Nucleus accumbens (tissue), 56 donors: ENCODE data around the gene LEP.
A peak's percentile ranks its signal among the peaks of the same experiment; 100 is the strongest.

Experiments
- DNase-seq, 56 donors: peaks; one replicate each; lab custom pipeline; 2025; lab: John Stamatoyannopoulos, UW

The LEP gene

DNA sequence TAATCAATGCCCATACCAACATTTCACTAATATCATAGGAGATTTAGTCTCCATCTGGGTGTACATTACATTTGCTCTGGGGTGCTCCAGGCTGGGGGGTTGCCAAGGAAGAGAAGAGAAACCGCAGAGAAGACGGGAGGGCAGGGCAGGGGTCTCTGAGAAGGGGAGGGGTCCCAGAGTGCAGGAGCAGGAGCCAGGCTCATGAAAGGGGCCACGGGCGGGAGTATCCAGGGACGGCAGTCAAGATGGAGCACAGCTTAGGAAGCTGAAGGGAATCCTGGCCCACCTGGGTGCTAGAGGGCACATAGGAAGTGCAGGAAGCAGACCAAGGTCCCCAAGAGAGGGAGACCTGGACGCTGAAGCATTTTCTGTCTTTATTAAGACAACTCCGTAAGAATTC is 2.2 kb downstream of the LEP start:
- no peak for DNase-seq

DNA sequence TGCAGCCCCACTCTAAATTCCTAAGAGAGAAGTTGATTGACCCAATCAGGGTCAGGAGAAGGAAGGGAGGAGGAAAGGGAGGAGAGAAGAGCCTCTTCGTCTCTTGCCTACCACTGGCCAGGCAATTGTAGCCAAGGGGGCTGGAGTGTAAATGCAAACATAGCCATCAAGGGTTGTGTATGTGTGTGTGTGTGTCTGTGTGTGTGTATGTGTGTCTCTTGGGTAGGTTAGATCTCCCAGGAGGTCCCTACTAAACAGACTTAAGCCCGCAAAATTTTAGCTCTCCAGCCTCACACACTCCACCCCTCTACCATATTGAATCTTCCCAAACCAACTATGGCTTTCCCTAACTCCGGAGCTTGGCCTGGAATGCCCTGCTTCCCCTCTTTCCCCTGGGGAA is 3.8 kb downstream of the LEP start:
- no peak for DNase-seq

DNA sequence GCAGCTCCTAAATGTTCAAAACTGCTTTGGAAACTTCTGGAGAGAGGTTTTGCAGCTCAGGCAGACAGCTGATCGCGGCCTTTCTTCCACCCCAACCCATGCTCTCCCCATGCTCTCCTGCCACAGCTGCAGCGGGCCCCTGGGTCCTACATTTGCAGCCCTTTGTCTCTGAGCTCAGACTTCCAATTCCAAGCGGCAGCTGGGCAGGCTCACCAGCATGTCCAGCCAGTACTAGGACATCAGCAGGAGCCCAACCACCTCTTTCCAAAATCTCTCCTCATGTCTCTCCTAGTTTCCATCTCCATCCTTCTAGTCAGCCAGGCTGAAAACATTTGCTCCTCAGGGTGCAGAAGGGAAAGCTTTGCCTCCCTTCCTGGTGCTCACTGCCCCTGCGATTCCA is 6.0 kb downstream of the LEP start:
- DNase-seq: no peak

DNA sequence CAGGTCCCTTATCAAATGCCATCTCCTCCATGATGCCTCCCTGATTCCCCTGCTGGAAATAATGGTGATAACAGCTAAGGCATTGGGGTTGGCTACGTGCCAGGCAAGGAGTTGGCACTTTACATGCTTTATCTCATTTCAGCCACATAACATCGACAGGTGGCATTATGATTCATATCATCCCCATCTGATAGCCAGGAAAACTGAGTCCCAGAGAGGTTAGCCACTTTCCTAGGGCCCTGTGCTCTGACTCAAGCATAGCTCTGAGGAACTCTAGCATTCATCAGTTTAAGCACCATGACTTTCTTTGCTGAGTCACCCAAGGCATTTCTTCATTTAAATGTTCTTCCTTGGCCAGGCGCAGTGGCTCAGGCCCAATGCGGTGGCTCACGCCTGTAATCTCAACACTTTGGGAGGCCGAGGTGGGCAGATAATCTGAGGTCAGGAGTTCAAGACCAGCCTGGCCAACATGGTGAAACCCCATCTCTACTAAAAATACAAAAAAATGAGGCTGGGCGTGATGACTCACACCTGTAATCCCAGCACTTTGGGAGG is 6.6 kb downstream of the LEP start:
- no peak for DNase-seq

DNA sequence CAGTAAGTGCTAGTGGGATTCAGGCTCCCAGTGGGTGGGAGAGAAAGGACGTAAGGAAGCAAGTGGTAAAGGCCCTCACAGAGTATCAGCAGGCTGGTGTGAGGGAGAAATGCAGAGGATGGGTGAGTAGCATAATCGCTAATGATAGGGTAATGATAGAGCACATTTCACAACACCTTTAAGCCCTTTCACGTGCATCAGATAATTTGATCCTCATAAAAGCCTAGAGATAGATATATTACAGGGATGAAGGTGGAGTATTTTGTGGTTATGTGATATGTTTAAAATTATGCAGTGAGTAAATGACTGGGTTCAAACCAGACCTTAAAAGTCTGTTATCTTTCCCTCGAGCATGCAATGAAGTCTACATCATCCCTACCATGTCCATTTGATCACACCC is 10.3 kb downstream of the LEP start:
- no peak for DNase-seq

DNA sequence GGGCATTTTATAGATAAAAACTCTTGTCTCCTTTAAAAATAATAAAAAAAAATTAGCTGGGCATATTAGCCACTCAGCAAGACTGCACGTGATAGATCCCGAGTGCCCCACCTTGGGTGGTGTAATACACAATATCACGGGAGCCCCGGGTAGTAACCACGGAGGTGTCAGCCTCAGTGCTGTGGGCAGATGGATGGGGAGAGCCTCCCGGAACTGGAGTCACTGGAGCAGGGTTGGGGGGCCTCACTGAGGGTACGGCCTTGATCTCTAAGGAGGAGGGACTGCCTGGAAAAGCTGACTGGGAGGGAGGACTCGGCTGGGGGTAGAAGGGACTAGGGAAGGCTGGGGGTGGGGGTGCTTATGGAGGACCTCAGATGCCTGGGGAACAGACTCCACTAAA is 12.6 kb downstream of the LEP start:
- no peak for DNase-seq

DNA sequence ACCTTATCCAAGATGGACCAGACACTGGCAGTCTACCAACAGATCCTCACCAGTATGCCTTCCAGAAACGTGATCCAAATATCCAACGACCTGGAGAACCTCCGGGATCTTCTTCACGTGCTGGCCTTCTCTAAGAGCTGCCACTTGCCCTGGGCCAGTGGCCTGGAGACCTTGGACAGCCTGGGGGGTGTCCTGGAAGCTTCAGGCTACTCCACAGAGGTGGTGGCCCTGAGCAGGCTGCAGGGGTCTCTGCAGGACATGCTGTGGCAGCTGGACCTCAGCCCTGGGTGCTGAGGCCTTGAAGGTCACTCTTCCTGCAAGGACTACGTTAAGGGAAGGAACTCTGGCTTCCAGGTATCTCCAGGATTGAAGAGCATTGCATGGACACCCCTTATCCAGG is 13.4 kb downstream of the LEP start:
- DNase-seq: no peak

DNA sequence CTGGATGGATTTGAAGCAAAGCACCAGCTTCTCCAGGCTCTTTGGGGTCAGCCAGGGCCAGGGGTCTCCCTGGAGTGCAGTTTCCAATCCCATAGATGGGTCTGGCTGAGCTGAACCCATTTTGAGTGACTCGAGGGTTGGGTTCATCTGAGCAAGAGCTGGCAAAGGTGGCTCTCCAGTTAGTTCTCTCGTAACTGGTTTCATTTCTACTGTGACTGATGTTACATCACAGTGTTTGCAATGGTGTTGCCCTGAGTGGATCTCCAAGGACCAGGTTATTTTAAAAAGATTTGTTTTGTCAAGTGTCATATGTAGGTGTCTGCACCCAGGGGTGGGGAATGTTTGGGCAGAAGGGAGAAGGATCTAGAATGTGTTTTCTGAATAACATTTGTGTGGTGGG is 14.2 kb downstream of the LEP start:
- no peak for DNase-seq

DNA sequence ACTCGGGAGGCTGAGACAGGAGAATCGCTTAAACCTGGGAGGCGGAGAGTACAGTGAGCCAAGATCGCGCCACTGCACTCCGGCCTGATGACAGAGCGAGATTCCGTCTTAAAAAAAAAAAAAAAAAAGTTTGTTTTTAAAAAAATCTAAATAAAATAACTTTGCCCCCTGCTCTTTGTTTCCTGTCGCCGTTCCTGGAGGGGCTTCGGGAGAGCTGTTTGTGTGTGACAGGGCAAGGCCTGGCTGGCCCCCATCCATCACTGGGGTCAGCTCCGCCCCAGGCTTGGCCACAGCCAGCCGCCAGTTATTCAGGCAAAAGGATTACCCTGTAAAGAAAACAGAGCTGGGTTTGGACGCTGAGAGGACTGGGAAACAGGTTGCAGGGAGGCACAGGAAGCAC is 16.4 kb downstream of the LEP start:
- DNase-seq: no peak

DNA sequence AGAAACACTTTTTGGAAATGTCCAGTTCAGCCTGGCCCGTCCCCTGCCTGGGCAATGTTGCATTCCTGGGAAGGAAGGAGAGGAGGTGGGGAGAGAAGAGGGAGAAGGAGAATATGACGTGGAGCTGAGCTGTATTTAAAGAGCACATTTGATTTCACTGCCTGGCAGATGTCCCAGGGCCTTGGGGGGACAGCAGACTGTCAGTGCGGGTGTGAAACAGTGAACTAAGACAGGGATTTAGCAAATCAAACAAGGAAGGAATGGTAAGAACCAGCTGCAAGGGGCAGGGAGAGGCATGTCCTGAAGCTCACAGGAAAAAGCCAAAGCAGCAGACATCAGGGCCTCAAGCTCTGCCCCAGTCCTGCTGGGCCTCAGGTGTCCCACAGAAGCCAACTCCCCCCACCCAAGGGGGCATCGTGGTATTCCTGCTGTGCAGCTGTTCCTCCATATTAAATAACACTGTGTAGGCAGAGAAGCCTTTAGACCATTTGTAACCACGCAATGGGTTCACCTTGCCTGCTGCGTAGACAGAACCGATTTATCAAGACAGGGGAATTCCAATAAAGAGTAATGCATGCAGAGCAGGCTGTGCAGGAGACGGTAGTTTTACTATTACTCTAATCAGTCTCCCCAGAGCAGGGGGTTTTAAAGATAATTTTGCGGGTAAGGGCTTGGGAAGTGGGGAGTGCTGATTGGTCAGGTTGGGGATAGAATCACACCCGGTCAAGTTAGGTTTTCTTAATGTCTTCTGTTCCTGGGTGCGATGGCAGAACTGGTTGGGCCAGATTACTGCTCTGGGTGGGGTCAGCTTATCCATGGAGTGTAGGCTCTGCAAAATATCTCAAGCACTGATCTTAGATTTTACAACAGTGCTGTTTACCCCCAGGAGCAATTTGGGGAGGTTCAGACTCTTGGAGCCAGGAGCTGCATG is 18.3 kb downstream of the LEP start:
- DNase-seq: no peak

DNA sequence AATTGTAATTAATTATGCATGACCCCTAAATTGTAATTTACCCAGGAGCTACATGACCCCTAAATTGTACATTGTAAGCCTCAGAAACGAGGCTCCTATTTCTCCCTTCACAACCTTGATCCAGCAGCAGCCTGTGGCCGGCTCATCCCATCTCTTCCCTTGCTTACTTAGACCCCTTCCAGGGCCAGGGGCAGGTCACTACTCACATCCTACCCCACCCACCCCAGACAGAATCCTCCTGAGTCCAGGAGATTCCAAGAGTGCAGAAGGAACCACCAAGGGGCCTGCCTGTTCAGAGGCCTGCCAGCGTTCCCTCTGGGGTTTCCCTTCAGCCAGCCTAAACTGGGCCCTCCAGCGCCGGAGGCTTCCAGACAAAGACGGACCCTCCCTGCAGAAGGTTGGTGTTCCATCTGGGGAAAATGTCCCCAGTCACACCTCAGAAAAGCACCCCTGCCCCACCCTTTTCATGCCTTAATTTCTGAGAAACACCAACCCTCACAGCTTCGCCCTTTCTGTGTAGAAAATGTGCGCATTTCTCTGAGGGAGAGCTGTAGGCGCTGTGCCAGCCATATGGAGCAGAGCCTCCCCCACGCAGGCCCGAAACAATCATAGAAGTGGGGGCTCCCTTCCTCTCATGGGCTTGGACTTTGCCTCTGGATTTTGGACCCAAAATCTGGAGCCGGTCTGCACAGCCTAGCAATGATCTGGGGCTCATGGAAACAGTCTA is 19.2 kb downstream of the LEP start:
- no peak for DNase-seq

DNA sequence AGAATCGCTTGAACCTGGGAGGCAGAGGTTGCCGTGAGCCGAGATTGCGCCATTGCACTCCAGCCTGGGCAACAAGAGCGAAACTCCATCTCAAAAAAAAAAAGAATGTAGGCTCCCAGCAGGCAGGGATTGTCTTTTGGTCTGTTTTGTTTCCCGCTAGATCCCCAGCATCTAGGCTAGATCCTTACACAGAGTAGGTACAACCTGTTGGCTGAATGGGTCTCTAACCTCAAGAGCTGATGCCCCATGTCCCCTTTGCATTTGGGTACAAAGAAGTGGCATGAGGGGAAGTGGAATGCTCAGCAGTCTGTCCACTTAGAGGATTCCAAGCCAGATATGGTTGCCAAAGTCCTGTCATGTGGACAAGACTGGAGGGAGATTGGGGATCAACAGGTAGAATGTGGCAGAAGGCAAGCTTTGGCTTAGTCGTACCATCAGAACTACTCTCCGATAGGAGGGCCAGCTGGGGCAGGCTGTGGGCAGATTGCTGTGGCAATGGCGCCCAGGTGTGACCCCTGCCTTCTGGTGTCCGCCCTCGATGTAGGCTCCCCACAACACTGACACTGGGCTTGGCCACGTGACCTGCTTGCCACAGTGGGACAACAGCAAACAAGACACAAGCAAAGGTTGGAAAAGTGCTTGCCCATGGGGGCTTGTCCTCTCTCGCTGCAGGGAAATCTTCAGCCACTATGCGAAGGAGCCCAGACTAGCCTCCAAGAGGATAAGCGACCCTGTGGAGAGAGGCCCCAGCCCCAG is 21.4 kb downstream of the LEP start:
- no peak for DNase-seq

DNA sequence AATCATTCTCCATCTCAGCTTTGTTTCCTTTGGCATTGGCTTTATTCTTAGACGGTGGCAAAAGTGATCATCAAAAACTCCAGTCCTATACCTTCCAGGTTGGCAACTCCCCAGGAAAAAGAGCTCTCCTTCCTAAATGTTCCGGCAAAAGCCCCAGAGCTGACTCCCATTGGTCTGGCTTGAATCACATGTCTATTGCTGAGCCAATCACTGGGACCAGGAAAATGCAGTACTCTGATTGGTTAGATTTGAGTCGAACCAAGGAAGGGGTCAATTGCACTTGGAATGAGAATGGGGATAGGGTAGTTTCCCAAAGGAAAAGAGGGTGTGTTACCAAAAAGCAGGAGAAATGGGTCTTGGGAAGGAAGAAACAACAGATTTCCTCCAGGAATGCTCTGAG is 22.3 kb downstream of the LEP start:
- DNase-seq: no peak

DNA sequence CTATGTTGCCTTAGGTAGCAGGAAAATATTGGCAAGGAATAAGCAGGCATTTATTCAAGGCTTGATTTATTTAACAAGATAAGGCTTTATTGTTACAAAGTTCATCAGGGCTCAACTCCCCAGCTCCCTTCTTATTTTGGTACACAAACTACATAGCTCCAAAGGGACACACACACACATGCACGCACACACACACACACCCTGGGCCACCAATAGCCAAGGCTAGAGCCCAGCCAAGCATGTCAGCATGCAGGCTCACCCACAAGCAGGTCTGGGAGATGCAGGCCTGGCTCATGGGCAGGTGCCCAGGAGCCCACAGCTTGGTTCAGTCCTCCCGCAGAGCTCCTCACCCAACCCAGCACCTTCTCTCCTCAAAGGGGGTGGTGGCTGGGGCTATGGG is 23.4 kb downstream of the LEP start:
- DNase-seq: no peak

DNA sequence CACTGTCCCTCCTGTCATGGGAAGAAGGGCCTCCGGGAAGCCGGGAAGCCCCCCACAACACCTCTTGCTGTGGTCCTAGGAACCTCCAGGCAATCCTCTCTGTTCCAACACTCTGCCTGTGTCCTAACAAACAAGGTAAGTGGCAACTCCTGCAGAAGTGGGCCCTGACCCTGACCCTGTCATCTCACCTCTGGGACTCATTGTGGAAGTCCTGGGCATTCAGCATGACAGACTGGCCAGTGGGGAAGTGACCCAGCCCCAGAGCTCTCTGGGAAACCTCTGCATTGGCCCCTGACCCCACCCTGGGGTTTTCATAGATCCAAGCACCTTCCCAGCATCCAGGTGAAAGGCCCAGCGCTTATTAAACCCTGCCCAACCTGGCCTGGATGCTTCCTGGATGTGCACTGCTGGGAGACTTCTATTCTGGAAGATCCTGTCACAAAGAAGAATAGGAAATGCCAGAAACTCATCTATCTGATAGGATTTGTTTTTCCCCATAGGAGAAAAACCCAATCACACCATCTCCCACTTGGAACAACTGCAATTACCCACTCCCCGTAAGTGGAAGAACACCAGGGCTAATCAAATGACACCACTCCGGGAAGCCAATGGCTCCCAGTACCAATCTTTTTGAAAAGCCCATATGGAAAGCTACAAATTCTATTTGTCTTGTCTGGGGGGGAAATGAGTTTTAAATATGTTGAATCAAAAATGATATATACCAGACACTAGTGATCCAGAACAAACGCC is 24.3 kb downstream of the LEP start:
- DNase-seq: no peak

DNA sequence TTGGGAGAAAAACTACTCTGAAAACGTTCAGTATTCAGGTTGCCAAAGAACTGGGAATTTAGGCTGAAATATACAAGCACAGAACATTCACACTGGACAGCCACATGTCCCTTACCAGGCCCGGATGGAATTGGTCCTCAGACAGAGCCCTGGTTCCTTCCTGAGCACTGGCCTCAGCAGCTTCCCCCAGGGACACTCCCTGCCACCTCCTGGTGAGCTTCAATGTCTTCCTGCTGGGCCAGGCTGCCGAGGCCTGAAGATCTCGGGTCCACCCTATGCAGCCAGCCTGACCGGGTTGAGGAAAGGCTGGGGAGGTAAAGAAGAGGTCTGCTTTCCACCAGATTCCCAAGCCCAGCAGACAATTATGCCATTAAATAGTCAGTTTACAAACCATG is 24.8 kb downstream of the LEP start:
- DNase-seq: no peak

DNA sequence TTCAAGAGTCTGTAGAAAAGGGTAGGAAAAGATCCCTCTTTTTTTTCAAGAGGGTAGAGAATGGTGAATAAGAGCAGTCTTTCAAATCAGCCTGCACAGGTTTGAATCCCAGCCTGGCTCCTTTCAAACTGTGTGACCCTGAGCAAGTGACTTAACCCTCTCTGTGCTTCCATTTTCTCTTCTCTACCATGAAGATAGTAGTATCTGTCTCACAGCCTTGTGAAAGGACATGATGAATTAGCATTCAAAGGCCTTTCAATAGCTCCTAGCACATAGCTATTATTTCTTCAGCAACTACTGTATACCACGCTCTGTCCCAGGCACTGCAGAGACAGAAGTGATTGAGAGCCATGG is 25.4 kb downstream of the LEP start:
- no peak for DNase-seq

DNA sequence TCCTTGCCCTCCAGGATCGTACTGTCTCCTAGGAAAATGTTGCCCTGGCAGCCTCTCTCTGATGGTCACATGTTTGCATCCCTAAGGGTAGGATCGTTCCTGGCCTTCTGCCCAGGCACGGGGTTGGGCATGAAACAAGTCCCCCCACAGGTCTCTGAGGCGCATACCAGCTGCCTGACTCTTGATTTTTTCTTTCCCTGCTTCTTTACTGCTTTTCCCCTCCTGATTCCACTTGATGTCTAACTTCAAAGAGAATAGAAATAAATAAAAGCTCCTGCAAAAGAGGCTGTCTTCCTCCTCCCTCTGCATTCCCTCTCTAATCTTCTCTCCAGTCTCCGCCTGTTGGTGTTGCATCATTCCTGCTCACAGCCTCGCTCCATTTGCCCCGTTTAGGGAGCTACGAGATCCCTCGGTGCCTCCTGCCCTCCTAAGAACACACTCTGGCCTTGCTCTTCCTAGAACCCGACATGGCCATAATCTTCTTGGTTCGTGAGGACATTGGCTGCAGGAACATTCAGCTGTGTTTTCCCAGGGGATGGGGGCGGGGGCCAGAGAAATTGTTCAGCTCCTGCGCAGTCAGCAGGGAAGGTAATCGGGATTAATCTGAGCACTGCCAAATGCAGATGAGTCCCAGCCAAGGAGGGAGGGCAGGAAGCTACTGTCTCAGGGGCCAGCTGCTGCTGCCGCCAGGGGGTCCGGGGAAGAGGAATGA is 26.0 kb downstream of the LEP start:
- peak in 35 of 56 donors; percentile 7 to 67 (median 37) for DNase-seq

DNA sequence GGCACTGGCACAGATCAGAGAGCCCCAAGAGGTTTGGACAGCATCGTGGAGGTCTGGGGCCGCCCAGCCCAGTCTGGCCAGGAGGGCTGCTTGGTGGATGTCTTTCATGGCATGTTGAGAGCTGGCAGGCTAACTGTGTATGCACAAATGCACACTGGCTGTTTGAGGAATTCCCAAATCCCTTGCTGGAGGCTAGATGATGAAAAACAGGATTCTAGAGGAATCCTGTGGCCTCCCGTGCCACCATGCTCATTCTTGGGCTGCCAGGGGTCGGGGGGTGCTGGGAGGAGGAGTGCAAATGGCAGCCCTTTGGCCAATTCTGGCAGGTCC is 26.5 kb downstream of the LEP start:
- DNase-seq: peak in 2 of 56 donors; percentile 49 to 64

DNA sequence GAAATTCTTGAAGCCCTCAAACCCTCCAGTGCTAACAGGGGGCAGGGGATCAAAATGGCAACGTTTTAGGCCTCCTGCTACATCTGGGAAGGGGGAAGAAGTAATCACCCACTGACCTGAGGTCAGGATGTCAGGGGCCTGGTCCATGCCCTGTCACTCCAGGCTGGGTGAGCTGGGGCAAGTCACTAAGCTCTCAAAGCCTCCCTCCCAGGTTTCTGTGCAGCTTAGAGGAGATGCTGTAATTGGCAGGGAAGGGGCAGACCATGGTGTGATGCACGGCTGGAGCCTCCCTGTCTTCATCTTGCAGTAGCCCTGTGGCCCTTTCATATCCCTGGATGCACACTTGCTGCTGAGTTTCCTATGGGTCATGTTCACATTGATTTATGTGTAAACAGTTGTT is 27.2 kb downstream of the LEP start:
- DNase-seq: no peak
